Testis (tissue), 3 donors: Measurements from ENCODE around the gene LMCD1. TPM values are rescaled to one million over a fixed set of nuclear protein-coding genes. Genes with fewer than 3 reads are reported as not detected.

Experiments used
- DNase-seq: peaks from one replicate; pipeline ENCODE4 v3.0.0-alpha.2; 2019
- H3K27ac ChIP-seq, 2 donors: fragments of 200-600 bp; sonication (generic); one replicate each; pipeline ENCODE4 v1.5.1; 2019
- H3K27me3 ChIP-seq: fragments of 200-600 bp; sonication (generic); one replicate; pipeline ENCODE4 v1.5.1; 2019
- H3K36me3 ChIP-seq: fragments of 200-600 bp; sonication (generic); one replicate; pipeline ENCODE4 v1.5.1; 2017; ENCODE audit warnings: low read depth; ENCODE audit errors: missing control alignments
- H3K4me1 ChIP-seq: fragments of 200-600 bp; sonication (generic); one replicate; pipeline ENCODE4 v1.5.1; 2019
- H3K4me3 ChIP-seq, 2 donors: fragments of 200-600 bp; sonication (generic); one replicate each; pipeline ENCODE4 v1.5.1; 2017 to 2019
- H3K9me3 ChIP-seq: fragments of 200-600 bp; sonication (generic); one replicate; pipeline ENCODE4 v1.5.1; 2017
- CTCF ChIP-seq, 3 experiments: fragments of 450-650 bp in 2 of 3; fragments of 200-600 bp in 1 of 3; sonication (generic) in 1 of 3; IDR thresholded peaks; one replicate each; pipeline ENCODE4 v1.5.1; 2016 to 2019; ENCODE audit warnings: antibody characterized with exemption in 3 of 3, mild to moderate bottlenecking in 2 of 3, moderate library complexity in 1 of 3
- POLR2A ChIP-seq: fragments of 450-650 bp; IDR thresholded peaks from one replicate; pipeline ENCODE4 v1.6.1; 2017; ENCODE audit warnings: antibody characterized with exemption, mild to moderate bottlenecking, moderate library complexity
- WGBS, 2 donors: methylation state at CpG; one replicate each; pipeline ENCODE4 v1.1.5; 2018; 5-methylcytosine and 5-hydroxymethylcytosine counted together
- intact Hi-C: fragments of 100-400 bp; cut with DNase I; formaldehyde crosslinking; loops from one replicate; pipeline ENCODE4 v1.15.1; 2023; ENCODE audit warnings: low total_unique reads
- polyA plus RNA-seq: library from polyadenylated mRNA; stranded (reverse); fragments of 350-450 nt; fragmentation: Illumina TruSeq; extraction: RNeasy Lipid Tissue Mini Kit (QIAGEN cat#74804); gene quantifications from one replicate; pipeline ENCODE4 v1.2.3, GENCODE V29; 2014; ENCODE audit warnings: low read depth, low replicate concordance; ENCODE audit not compliant: insufficient read depth
- total RNA-seq, 2 donors: library from RNA; depleted of rRNA; stranded (reverse); fragments of >200 nt; gene quantifications; one replicate each; pipeline ENCODE4 v1.2.3, GENCODE V29; 2016

The LMCD1 gene
- total and polyA plus RNA-seq, 3 donors from 2014 or later = 47.9 to 103 (median 53.3) TPM

- TF ChIP-seq POLR2A (no peak), CTCF (IDR thresholded peaks at IDR 0.05) (no peak)
- Histone ChIP-seq H3K9me3 (no peaks in the 10 kb centered on the region), H3K27me3 (no peaks in the 10 kb centered on the region), H3K27ac (no peak overlapping the region), H3K4me3 (no peak overlapping the region), H3K4me1 (peaks cover 25% of the 10 kb centered on the region), H3K36me3 (no peaks in the 10 kb centered on the region)
- DNase-seq = no peak
- WGBS, 2 donors = 94 to 96% methylated on average over 1 of the region's 1 CpG
- intact Hi-C loops = no loop called here
Observed at GRCh38 chr3:8537440-8537839, 35.8 kb downstream of the LMCD1 start.

- no peak overlapping the region for H3K27ac ChIP-seq
- H3K4me1 ChIP-seq = peaks cover 31% of the 10 kb centered on the region
- WGBS, 2 donors = 85 to 99% methylated on average over 4 of the region's 4 CpGs
- intact Hi-C loops = no loop called here
- no peaks in the 10 kb centered on the region for H3K9me3 ChIP-seq
- H3K36me3 ChIP-seq = no peaks in the 10 kb centered on the region
- H3K27me3 ChIP-seq = no peaks in the 10 kb centered on the region
- H3K4me3 ChIP-seq = no peak overlapping the region
- no peak for DNase-seq
- TF ChIP-seq POLR2A = no peak
- no peak for TF ChIP-seq CTCF (IDR thresholded peaks at IDR 0.05)
Observed at GRCh38 chr3:8538223-8538622, 36.6 kb downstream of the LMCD1 start.

GRCh38 chr3:8538913-8539312 is 37.3 kb downstream of the LMCD1 start:
- no peak for DNase-seq
- WGBS, 2 donors = 75 to 92% methylated on average over 3 of the region's 3 CpGs
- Histone ChIP-seq H3K36me3 (no peaks in the 10 kb centered on the region), H3K9me3 (no peaks in the 10 kb centered on the region), H3K27ac (no peak overlapping the region), H3K27me3 (no peaks in the 10 kb centered on the region), H3K4me3 (no peak overlapping the region), H3K4me1 (peaks cover 31% of the 10 kb centered on the region)
- intact Hi-C loops = no loop called here
- TF ChIP-seq CTCF (IDR thresholded peaks at IDR 0.05) = no peak
- no peak for TF ChIP-seq POLR2A

- H3K4me1 ChIP-seq = peaks cover 31% of the 10 kb centered on the region
- TF ChIP-seq POLR2A = no peak
- TF ChIP-seq CTCF (IDR thresholded peaks at IDR 0.05) = no peak
- no peaks in the 10 kb centered on the region for H3K9me3 ChIP-seq
- DNase-seq = no peak
- H3K36me3 ChIP-seq = no peaks in the 10 kb centered on the region
- no peak overlapping the region for H3K4me3 ChIP-seq
- H3K27me3 ChIP-seq = no peaks in the 10 kb centered on the region
- intact Hi-C loops = no loop called here
- H3K27ac ChIP-seq = no peak overlapping the region
- 74 to 78% methylated on average over 7 of the region's 7 CpGs for WGBS, 2 donors
Observed at GRCh38 chr3:8539419-8539818, 37.8 kb downstream of the LMCD1 start.

- no peak for DNase-seq
- H3K27ac ChIP-seq = no peak overlapping the region
- peaks cover 22% of the 10 kb centered on the region for H3K4me1 ChIP-seq
- WGBS, 2 donors = 82 to 93% methylated on average over 6 of the region's 6 CpGs
- no peak overlapping the region for H3K4me3 ChIP-seq
- intact Hi-C loops = no loop called here
- TF ChIP-seq POLR2A (no peak), CTCF (IDR thresholded peaks at IDR 0.05) (no peak)
- no peaks in the 10 kb centered on the region for H3K36me3 ChIP-seq
- no peaks in the 10 kb centered on the region for H3K27me3 ChIP-seq
- H3K9me3 ChIP-seq = no peaks in the 10 kb centered on the region
Observed at GRCh38 chr3:8540456-8540855, 38.8 kb downstream of the LMCD1 start.
